Skin epidermis (tissue), 12 donors: Measurements from ENCODE around the gene CSF3.
A peak's percentile ranks its signal among the peaks of the same experiment; 100 is the strongest.

Experiments used
- H3K27ac ChIP-seq, 21 experiments: fragments of 200-600 bp; sonication (generic) in 11 of 21; one replicate each; pipeline ENCODE4 v1.5.0; 2020; ENCODE audit warnings: mild to moderate bottlenecking in 3 of 21, inconsistent platforms in 2 of 21, moderate library complexity in 2 of 21
- H3K4me3 ChIP-seq, 7 experiments: fragments of 200-600 bp; sonication (generic) in 2 of 7; one replicate each; pipeline ENCODE4 v1.5.0; 2020; ENCODE audit warnings: inconsistent platforms in 2 of 7, mild to moderate bottlenecking in 2 of 7, moderate library complexity in 1 of 7

The CSF3 gene

GRCh38 chr17:40056379-40057015 lies 41.3 kb downstream of the CSF3 start:
- no peak overlapping the region for H3K27ac ChIP-seq
- no peak overlapping the region for H3K4me3 ChIP-seq

- Histone ChIP-seq H3K4me3 (no peak overlapping the region), H3K27ac (peak overlapping the region in 14 of 21 experiments; percentile 11 to 74 (median 40))
Observed at GRCh38 chr17:40058186-40058784, 43.0 kb downstream of the CSF3 start.

GRCh38 chr17:40058865-40059264 lies 43.6 kb downstream of the CSF3 start:
- Histone ChIP-seq H3K27ac (peak overlapping the region in 11 of 21 experiments; percentile 11 to 74 (median 51)), H3K4me3 (no peak overlapping the region)

GRCh38 chr17:40059729-40060475 lies 44.7 kb downstream of the CSF3 start:
- Histone ChIP-seq H3K27ac (peak overlapping the region in 1 of 21 experiments; percentile 29), H3K4me3 (no peak overlapping the region)

- peak overlapping the region in 1 of 21 experiments; percentile 72 for H3K27ac ChIP-seq
- H3K4me3 ChIP-seq = no peak overlapping the region
Observed at GRCh38 chr17:40060887-40061608, 45.8 kb downstream of the CSF3 start.

GRCh38 chr17:40061609-40062038 lies 46.4 kb downstream of the CSF3 start:
- Histone ChIP-seq H3K4me3 (no peak overlapping the region), H3K27ac (peak overlapping the region in 4 of 21 experiments; percentile 8 to 72 (median 40))

- H3K4me3 ChIP-seq = peak within 1 kb of the TSS; percentile 64 to 100 (median 95)
- peak within 1 kb of the TSS; percentile 38 to 98 (median 90) for H3K27ac ChIP-seq
Observed at GRCh38 chr17:40062329-40063186, 47.3 kb downstream of the CSF3 start, which contains the start of gene THRA. Gene THRA, plus strand, starts transcription at chr17:40062965. Its CDS starts 11,524 bp downstream, at chr17:40074489.

GRCh38 chr17:40063187-40063771 lies 48.0 kb downstream of the CSF3 start:
- peak overlapping the region; percentile 38 to 98 (median 90) for H3K27ac ChIP-seq
- peak overlapping the region; percentile 64 to 100 (median 95) for H3K4me3 ChIP-seq

- Histone ChIP-seq H3K27ac (peak overlapping the region in 18 of 21 experiments; percentile 60 to 98 (median 91)), H3K4me3 (peak overlapping the region; percentile 64 to 100 (median 95))
Observed at GRCh38 chr17:40063901-40064531, 48.8 kb downstream of the CSF3 start.

- Histone ChIP-seq H3K4me3 (peak overlapping the region in 3 of 7 experiments; percentile 6 to 99 (median 89)), H3K27ac (peak overlapping the region in 16 of 21 experiments; percentile 4 to 98 (median 60))
Observed at GRCh38 chr17:40064971-40065768, 49.9 kb downstream of the CSF3 start.

- no peak overlapping the region for H3K4me3 ChIP-seq
Observed at GRCh38 chr17:40065769-40066510, 50.7 kb downstream of the CSF3 start.

More at GRCh38 chr17:40065769-40066510, 50.7 kb downstream of the CSF3 start:
- peak overlapping the region in 14 of 21 experiments; percentile 4 to 98 (median 60) for H3K27ac ChIP-seq
